ENCODE measurements around the gene TPMT. TPM values are rescaled to one million over a fixed set of nuclear protein-coding genes. Genes with fewer than 3 reads are reported as not detected.

The TPMT gene
- total RNA-seq = 10 to 100 TPM; 15.1 to 53.5 (median 32.8) TPM

GRCh38 chr6:18154507-18155149 is at the start of gene TPMT:
TSS of gene TPMT (minus strand) at chr6:18155077. CDS start at chr6:18149127, 5,950 bp downstream.
- Histone ChIP-seq H3K9me3 (no peaks in the 10 kb centered on the region), H3K4me3 (peak within 1 kb of the TSS; percentile 87 to 96 (median 89)), H3K4me1 (peaks cover 0 to 31% (median 17%) of the 10 kb centered on the region in 4 donors), H3K27me3 (no peaks in the 10 kb centered on the region), H3K36me3 (no peaks in the 10 kb centered on the region), H3K27ac (peak within 1 kb of the TSS; percentile 94 to 98 (median 95))
- intact Hi-C loops (cut with DNase I; ENCODE audit: low total_unique reads) = loop anchor here (5.0 to 10.0 kb wide), 2 partner anchors 110 to 1983 kb away; partner anchors contain the start of gene DEK
- 0% methylated on average over 12 to 33 of the region's 34 CpGs for WGBS, 2 donors (ENCODE audit: low coverage in 1 of 2)
- in situ Hi-C loops (cut with MboI; ENCODE audit: low pct_ligation_motif_present in 1 of 4, low pct_unique_long_range_greater_than_20kb in 1 of 4, low sequenced_read_pairs in 3 of 4) = no loop called here
- peak; percentile 94 for TF ChIP-seq POLR2A (IDR thresholded peaks at IDR 0.05)
- no peak for TF ChIP-seq EP300 (IDR thresholded peaks at IDR 0.05; ENCODE audit: low read depth)
- TF ChIP-seq CTCF (IDR thresholded peaks at IDR 0.05) = no peak
- TF ChIP-seq POLR2AphosphoS5 (IDR thresholded peaks at IDR 0.05) = peak; percentile 93 to 97 (median 93)
- peak; percentile 35 for DNase-seq

DNA sequence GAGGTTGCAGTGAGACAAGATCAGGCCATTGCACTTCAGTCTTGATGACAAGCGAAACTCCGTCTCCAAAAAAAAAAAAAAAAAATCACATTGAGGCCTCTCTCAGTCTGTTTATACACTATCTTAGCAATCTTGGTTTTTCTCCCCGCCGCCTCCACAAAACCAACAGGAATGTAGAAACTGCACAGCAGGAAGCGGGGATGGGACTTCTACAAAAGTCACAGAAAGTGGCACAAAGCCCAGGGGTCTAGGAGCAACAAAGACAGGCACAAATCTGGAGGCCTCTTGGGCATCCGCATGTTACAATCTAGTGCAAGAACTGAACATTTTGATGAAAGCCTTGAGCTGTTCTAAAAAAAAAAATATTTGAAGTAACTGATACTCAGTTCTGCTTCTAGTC is 48.9 kb upstream of the TPMT start:
- no peak for DNase-seq
- TF ChIP-seq POLR2A (IDR thresholded peaks at IDR 0.05) = no peak
- no peak for TF ChIP-seq POLR2AphosphoS5 (IDR thresholded peaks at IDR 0.05)
- TF ChIP-seq EP300 (IDR thresholded peaks at IDR 0.05; ENCODE audit: low read depth) = no peak
- TF ChIP-seq CTCF (IDR thresholded peaks at IDR 0.05) = no peak
- intact Hi-C loops (cut with DNase I; ENCODE audit: low total_unique reads) (no loop called here), in situ Hi-C loops (cut with MboI; ENCODE audit: low pct_ligation_motif_present in 1 of 4, low pct_unique_long_range_greater_than_20kb in 1 of 4, low sequenced_read_pairs in 3 of 4) (no loop called here)
- WGBS, 2 donors (ENCODE audit: low coverage in 1 of 2) = 80 to 95% methylated on average over 4 to 6 of the region's 6 CpGs
- no peaks in the 10 kb centered on the region for H3K9me3 ChIP-seq
- H3K27ac ChIP-seq = no peak overlapping the region
- peaks cover 0 to 46% (median 5%) of the 10 kb centered on the region in 4 donors for H3K36me3 ChIP-seq
- H3K4me3 ChIP-seq = no peak overlapping the region
- H3K4me1 ChIP-seq = no peaks in the 10 kb centered on the region
- no peaks in the 10 kb centered on the region for H3K27me3 ChIP-seq

GRCh38 chr6:18192026-18192425 is 37.1 kb upstream of the TPMT start:
- Histone ChIP-seq H3K9me3 (no peaks in the 10 kb centered on the region), H3K4me1 (no peaks in the 10 kb centered on the region), H3K27me3 (no peaks in the 10 kb centered on the region), H3K27ac (no peak overlapping the region), H3K4me3 (no peak overlapping the region), H3K36me3 (peaks cover 0 to 12% (median 2%) of the 10 kb centered on the region in 4 donors)
- WGBS, 2 donors (ENCODE audit: low coverage in 1 of 2) = 95 to 100% methylated on average over 3 of the region's 3 CpGs
- no peak for DNase-seq
- in situ Hi-C loops (cut with MboI; ENCODE audit: low pct_ligation_motif_present in 1 of 4, low pct_unique_long_range_greater_than_20kb in 1 of 4, low sequenced_read_pairs in 3 of 4) (no loop called here), intact Hi-C loops (cut with DNase I; ENCODE audit: low total_unique reads) (no loop called here)
- no peak for TF ChIP-seq EP300 (IDR thresholded peaks at IDR 0.05; ENCODE audit: low read depth)
- TF ChIP-seq POLR2A (IDR thresholded peaks at IDR 0.05) = no peak
- TF ChIP-seq CTCF (IDR thresholded peaks at IDR 0.05) = no peak
- TF ChIP-seq POLR2AphosphoS5 (IDR thresholded peaks at IDR 0.05) = no peak

DNA sequence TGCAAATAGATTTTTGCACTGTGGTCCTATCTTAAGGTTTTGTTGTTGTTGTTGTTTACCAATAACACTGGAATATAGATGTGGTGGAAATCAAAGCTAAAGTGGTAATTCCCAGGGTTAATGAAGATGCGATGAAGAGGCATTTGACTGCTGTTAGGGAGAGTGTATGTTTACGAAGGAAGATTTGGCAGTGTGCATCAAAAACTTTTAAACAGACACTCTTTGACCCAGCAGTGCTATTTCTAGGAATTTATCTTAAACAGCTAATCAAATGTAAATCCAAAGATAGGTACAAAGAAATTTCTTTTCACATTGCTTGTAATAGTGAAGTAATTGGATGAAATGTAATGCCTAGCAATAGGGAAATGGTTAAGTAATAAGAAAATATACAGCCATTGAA is 34.3 kb upstream of the TPMT start:
- Histone ChIP-seq H3K4me3 (no peak overlapping the region), H3K9me3 (no peaks in the 10 kb centered on the region), H3K27me3 (no peaks in the 10 kb centered on the region), H3K36me3 (peaks cover 0 to 8% (median 0%) of the 10 kb centered on the region in 4 donors), H3K4me1 (peaks cover 0 to 9% (median 3%) of the 10 kb centered on the region in 4 donors), H3K27ac (no peak overlapping the region)
- in situ Hi-C loops (cut with MboI; ENCODE audit: low pct_ligation_motif_present in 1 of 4, low pct_unique_long_range_greater_than_20kb in 1 of 4, low sequenced_read_pairs in 3 of 4) (no loop called here), intact Hi-C loops (cut with DNase I; ENCODE audit: low total_unique reads) (no loop called here)
- 64 to 94% methylated on average over 2 of the region's 2 CpGs for WGBS, 2 donors (ENCODE audit: low coverage in 1 of 2)
- TF ChIP-seq CTCF (IDR thresholded peaks at IDR 0.05) (no peak), POLR2A (IDR thresholded peaks at IDR 0.05) (no peak), EP300 (IDR thresholded peaks at IDR 0.05; ENCODE audit: low read depth) (no peak), POLR2AphosphoS5 (IDR thresholded peaks at IDR 0.05) (no peak)
- no peak for DNase-seq

Data from transverse colon (tissue), 4 donors.